ENCODE measurements around the gene SLC25A4.
A peak's percentile ranks its signal among the peaks of the same experiment; 100 is the strongest.
"Not testable (repeated sequence)": the region's sequence is repeated elsewhere in the genome, so short reads cannot be mapped to it uniquely, and the experiment has no call there.

Gene SLC25A4

DNA sequence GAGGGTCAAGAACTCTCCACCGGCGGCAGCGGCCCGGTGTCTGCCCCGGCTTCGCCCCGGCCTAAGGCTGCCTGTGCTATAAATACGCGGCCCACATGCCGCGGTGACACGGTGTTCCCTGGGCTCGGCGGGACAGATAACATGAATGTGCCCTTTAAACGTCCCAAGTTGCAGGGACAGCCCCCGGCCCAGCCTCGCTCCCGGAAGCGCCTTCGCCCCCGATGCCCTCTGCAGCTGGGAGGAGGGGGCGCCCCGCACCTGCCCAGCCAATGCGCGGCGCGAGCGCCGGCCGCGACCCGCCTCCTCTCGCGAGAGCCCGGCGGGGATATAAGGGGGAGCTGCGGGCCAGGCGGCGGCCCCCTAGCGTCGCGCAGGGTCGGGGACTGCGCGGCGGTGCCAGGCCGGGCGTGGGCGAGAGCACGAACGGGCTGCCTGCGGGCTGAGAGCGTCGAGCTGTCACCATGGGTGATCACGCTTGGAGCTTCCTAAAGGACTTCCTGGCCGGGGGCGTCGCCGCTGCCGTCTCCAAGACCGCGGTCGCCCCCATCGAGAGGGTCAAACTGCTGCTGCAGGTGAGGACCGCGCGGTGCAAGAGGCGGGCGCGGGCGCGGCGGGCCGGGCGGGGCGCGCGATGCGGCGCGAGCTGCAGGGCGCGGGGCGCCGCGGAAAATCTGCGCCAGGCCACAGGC is at the start of gene SLC25A4:
SLC25A4 (plus strand) TSS at position 355 of the 689 bp plus-strand sequence; CDS start at position 462, 107 bp downstream.
- DNase-seq = peak; percentile 59 to 71

DNA sequence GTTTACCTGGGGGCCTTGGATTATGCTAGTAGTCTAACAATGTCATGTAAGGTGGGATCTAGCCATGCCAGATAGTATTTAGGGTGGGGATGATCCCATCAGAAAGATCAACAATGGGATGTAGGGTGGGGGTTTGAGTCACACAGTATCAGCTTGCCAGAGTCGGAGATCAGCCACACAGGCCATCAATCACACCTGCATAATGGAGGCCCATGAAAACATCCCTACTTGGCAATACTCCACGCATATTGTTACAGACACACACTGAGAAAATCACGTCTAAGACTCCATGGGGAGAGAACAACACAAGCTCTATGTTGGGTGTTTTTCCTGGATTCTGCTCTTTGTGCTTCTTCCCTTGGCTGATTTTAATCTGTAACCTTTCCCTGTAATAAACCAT is 49.5 kb upstream of the SLC25A4 start:
- DNase-seq = no peak

DNA sequence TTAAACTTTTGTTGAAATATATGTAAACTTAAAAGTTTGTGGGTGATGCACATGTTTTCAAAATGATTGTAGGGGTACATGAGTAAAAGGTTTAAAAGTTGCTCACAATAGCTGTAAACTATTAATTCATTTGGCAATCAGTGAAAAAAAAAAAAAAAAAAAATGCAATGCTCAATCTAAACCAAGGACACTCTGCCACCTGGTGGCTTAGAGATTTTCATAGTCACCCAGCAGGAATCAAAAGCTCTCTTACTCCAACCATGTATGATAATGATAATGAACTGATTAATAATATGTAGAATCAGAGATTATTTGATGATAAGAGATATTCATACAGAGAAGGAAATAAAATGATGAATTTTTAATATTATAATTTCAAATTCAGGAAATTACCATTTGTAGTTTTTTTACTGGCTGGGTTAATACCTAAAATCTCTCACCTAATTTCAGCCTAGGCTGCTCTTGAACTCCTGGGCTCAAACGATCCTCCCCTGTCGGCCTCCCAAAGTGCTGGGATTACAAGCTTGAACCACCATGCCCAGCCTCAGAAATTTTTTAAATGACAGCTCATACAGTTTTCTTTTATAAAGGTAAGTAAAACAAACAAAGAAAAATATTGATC is 46.9 kb upstream of the SLC25A4 start:
- peak; percentile 51 to 67 for DNase-seq

DNA sequence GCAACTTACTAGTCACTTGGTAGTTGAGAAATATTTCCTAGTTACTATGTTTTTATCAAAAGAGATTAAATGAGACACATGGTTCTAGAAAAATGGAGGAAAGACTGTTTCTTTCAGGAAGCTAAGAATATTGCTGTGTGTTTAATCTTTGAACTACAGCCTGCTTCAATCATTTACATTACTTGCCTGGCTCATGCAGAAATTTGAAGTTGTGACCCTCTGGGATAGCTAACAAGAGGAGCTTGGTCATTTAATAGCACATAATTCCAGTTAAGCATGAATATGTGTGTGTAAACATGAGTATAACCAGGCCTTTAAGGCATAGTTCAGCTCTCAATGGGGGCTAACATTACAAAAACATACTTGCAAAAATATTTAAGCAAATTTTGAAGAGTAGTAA is 44.6 kb upstream of the SLC25A4 start:
- DNase-seq = no peak

DNA sequence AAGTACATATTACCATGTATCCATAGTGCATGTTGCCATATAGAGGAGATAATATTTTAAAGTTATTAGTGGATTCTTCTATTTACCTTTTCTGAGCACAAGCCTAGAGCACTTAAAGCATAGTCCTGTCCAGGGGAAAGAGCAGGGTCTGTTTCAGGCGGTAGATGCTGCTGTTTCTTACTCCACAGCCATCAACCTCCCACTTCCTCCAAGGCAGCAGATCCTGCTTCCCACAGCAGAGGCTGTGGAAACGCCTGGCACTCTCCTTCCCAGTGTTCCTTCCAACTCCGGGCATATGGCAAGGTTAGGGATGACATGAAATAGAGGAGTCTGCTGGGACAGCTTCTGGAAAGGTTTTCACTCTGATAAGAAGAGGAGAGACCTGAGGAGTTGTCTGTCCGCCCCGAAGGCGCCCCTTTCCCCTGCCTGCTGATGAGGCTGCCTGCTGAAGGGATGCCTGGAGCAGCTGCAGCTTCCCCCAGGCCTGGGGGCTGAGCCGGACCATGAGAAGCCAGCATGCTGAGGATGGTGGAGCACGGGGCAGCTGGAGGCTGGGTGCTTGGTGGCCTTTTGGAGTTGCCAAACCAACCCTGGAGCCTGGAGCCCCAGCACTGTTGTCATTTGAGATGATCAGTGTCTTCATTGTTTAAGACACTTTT is 43.9 kb upstream of the SLC25A4 start:
- DNase-seq = no peak

DNA sequence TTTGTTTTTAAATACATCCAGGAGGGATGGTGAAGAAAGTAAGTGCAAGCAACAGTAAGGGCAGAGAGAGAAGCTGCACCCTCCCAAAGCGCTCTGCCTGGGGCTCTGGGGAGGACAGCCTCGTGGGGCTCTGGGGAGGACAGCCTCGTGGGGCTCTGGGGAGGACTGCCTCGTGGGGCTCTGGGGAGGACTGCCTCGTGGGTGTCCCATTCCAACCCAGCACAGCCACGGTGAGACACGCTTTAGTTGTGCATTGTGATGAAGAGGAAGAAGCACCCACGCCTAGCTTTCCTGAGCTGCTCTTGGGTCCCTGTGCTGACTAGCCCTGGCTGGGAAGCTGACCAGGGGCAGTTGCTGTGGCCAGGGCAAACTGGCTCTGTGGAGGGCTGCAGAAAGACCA is 43.1 kb upstream of the SLC25A4 start:
- DNase-seq = no peak

DNA sequence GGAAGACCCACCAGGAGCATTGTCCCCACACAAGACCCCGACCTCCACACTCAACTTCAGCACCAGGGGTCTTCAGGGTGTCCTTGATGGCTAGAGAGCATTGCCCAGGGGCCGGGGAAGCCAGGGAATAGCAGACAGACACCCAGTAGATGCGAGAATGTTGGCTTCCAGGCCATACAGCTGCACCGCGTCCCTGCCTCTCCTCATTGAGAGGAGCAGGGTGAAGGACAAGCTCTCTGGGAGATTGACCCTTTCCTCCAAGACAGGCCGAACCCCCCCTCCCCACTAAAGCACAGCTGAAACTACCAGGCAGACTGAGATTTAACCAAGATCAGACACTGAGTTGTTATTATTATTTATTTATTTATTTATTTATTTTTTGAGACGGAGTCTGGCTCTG is 42.6 kb upstream of the SLC25A4 start:
- no peak for DNase-seq

DNA sequence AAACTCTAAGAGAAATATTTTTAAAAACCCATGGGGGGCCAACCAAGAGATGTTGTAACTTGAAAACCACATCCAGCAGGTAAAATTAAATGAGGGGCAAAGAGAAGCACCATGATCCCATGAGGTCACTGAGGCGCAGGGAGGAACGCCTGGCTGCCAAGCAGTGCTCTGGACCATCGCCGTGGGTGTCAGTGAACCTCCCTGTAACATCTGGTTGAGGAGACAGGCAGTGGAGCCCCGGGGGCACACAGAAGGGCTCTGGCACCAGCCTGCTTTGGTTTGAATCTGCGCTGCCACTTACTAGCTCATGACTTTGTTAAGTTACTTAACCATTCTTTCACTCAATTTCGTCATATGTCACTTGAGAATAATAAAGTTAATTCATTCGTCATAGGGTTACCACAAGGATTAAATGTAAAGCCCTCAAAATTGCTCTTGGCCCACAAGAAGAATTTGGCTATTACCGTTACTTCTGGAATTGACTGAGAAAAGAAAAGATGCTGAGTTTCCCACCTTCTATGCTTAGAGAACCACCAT is 41.6 kb upstream of the SLC25A4 start:
- no peak for DNase-seq

DNA sequence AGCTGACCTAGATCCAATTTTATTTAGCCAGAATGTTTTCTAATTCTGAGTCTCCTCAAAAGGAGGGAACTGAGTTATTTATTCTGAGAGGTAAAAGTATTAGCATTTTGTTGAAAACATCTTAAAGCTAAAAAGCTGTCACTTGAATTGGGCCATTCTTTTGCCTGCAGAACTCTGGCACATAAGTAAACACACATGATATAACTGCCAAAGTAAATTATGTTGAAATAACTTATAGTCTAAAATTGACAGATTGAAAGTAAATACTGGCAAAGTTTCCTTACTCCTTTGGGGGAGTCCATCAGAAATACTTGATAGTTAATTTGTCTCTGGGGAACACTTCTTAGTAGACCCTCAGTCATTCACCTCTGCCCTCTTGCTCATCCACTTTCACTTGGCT is 38.3 kb upstream of the SLC25A4 start:
- DNase-seq = no peak

DNA sequence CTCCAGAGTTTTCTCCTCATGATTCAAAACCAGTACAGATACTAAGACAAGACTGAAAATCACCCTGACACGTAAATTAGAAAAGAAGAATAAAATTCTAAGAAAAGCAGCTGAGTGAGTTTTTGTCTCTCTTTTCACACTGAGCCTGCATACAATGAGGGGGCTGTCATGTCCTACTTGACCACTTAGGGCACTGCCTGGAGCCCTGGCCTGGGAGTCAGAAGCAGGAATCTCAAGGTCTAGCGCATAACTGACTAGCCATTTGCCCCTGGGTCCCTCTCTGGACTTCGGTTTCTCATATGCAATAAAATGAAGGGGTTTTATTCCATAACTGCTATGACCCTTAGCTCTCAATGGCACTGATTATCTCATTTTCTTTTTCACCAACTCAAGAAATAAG is 36.7 kb upstream of the SLC25A4 start:
- no peak for DNase-seq

DNA sequence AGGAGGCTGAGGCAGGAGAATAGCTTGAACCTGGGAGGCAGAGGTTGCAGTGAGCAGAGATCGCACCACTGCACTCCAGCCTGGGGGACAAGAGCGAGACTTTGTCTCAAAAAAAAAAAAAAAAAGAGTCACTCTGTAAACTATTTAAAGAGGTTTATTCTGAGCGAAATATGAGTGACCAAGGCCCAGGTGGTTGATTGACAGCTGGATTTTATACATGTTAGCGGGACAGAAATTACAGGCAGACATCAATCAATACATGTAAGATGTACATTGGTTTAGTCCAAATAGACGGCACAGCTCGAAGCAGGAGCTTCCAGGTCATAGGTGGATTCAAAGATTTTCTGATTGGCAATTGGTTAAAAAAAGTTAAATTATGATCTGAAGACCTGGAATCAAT is 35.5 kb upstream of the SLC25A4 start:
- not testable (repeated sequence) for DNase-seq

DNA sequence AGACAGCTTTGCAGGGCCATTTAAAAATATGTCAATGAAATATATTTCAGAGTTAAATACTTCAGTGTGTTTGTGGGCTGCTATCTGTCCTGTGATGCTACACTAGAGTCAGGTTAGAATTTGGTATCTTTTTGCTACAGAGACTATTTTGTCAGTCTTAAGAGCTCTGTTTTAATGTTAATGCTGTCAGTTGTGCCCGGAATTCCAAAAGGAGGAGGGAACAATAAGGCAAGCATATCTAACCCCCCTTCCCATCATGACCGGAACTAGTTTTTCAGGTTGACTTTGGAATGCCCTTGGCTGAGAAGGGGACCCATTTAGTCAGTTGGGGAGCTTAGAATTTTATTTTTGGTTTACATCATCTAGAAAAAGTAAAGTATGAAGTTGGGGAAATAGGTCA is 34.9 kb upstream of the SLC25A4 start:
- no peak for DNase-seq

DNA sequence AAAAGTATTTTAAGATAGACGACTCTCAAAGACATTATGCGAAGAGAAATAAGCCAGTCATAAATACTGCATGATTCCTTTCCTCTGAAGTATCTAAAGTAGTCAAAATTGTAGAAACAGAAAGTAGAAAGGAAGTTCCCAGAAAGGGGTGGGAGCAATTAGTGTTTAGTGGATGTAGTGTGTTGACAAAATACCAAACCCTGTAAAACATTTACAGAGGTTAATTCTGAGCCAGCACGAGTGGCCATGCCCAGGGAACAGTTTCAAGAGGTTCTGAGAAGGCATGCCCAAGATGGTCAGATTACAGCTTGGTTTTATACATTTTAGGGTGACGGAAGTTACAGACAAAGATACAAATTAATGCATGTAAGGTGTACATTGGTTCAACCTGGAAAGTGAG is 34.4 kb upstream of the SLC25A4 start:
- DNase-seq = no peak

DNA sequence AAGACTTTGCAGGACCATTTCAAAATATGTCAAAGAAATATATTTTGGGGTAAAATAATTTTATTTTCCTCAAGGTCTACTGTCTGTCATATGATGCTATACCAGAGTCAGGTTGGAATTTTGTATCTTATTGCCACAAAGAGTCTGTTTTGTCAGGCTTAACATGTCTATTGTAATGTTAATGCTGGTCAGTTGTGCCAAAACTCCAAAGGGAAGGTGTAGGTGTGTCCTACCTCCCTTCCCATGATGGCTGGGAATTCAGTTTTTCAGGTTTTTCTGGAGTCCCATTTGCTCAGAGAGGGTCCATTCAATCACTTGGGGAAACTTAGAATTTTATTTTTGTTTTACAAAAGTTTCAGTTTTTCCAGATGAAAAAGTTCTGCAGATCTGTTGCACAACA is 33.3 kb upstream of the SLC25A4 start:
- DNase-seq = no peak

DNA sequence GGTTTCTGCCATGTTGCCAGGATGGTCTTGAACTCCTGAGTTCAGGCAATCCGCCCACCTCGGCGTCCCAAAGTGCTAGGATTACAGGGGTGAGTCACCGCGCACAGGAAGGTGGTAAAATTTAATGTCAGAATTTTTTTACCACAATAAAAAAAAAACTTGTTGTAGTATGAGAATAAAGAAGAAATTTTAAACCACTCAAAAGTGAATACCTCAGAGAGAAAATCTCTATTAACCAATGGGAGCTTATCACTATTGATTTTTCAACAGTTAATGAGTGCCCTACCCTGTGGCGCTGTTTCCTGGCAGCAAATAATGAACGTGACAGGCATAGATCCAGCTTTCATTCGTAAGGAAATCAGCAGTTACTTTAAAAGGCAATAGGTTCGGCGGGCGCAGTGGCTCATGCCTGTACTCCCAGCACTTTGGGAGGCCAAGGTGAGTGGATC is 32.7 kb upstream of the SLC25A4 start:
- DNase-seq = no peak

DNA sequence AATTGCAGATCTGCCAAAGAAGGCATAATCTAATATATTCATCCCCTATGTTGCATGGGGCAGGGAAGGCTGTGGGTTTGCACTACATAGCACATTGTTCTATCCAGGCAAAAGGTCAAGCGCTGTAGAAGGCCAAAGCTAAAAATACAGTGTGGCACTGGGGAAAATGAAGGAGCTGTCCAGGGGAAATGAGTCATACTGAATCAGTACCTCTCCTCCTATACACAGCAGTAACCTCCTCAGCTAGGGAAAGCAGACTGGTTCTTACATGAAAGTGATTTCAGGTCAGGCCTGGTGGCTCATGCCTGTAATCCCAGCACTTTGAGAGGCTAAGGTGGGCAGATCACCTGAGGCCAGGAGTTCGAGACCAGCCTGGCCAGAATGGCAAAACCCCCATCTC is 31.0 kb upstream of the SLC25A4 start:
- DNase-seq = peak; percentile 21 to 42

DNA sequence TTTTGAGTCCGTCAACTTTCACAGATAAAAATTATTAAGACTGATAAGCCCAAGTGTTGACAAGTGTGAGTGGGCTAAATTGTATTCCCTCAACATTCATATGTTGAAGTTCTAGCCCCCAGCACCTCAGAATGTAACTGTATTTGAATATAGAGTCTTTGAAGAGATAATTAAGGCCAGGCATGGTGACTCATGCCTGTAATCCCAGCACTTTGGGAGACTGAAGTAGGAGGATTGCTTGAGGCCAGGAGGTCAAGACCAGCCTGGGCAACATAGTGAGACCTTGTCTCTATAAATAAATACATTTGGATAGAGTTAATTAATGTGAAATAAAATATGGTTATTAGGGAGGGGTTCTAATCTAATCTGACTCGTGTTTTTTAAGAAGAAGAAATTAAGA is 29.7 kb upstream of the SLC25A4 start:
- DNase-seq = no peak

DNA sequence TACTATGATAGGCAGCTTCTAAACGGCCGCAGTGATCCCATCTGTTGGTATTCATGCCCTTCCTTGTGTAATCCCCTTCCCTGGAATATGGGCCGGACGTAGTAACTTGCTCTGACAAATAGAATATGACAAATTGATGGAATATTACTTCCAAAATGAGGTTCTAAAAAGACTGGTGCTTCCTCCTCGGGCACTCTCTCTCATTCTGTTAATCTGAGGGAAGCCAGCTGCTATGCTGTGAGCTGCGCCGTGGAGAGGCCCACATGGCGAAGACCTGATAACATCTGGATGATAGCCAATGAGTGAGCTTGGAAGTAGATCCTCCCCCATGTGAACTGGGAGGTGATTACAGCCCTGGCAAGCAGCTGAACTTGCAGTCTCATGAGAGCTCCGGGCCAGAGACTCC is 27.2 kb upstream of the SLC25A4 start:
- no peak for DNase-seq

DNA sequence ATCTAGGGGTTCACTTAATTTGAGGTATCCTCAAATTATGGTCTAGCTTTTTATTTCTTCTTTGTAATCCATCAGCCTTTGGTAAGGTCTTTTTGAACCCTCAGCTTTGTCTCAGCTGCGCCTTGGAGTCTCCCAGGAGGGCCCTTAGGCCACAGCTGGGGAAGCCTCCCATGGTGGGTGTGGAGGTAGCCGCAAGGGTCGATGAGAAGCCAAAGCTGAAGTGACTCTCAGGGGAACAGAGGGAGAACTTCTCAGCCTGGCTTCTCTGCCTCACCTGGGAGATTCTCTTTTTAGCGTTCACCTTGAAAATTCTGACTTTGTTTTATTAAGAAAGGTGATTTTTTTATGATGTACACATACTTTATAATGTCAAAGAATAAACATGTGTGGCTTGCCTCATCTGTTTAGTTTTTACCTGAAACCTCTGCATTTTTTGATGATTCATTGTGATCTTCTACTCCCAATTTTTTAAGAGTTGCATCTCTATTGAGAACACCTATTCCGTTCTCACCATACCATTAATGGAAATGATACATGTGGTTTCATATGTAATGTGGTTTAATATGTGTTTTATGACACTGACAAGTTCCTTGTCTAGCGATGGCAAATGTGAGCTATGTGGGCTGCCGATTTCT is 25.6 kb upstream of the SLC25A4 start:
- no peak for DNase-seq

DNA sequence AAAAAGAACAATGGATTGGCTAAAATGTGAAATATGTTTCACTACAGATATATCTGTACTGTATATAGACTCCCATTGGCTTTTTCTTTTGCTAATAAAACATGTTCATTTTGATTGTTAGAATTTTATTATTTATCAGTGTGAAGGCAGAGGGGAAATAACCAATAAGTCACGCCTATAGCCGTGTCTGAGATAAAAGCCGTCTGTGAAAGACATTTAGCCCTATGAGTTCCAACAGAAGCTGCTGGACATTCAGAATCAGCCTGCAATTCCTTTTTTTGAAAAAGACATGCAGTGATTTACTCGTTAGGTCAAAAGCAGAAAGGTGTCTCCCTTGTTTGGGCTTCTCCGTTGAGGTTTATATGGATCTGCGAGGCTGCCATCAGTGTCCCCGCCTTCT is 24.2 kb upstream of the SLC25A4 start:
- DNase-seq = no peak

DNA sequence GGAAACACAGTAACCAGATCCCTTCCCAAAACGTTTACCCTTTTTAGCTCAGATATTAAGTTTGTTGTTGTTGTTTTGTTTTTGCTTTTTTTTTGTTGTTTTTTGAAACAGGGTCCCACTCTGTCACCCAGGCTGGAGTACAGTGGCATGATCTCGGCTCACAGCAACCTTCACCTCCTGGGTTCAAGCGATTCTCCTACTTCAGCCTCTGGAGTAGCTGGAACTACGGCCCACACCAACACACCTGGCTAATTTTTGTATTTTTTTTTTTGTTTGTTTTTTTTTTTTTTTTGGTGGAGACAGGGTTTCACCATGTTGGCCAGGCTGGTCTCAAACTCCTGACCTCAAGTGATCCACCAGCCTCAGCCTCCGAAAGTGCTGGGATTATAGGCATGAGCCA is 23.6 kb upstream of the SLC25A4 start:
- DNase-seq = not testable (repeated sequence)

DNA sequence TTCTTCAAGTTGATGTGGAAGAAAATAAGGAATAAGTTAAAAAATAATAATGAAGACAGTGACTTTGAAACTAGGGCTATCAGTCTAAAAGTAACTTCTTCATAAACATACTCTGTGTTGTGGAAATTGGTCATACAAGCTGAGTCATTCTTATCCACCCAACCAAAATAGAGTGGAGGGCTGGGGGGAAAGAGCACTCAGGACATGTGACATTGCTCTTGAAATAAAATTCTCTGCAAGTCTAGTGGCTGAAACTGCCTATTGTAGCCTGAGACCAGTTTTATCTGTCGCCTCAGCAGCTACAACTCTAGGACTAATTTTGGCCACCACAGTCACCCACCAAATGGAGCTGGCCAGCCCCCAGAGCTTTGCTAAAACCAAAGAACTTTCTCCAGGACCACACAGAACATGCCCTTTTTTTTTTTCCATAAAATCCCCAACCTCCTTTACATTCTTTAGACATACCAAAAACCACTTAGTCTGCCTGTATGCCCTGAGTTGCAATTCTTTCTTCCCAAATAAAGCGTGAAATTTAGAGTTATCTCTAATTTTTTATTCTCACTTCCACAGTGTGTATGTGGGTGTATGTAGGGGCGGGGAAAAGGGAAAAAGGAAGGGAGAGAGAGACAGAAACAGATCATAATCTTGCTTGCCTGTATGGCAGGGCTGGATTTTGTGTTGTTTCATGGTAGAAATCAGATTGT is 23.0 kb upstream of the SLC25A4 start:
- no peak for DNase-seq

DNA sequence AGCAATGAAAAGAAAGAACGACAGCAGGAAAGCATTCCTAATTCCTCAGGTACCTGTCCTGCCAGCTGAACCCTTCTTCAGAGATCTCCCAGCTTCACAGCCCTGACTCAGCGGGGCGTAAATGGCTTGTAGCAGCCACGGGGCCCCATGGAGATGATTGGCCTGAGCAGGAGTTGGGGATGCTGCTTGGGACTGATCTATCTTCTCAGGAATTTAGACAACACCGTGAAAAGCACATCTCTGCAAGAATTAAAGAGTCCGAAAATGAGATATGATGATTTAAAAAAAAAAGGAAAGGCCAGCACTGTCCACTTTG is 22.5 kb upstream of the SLC25A4 start:
- no peak for DNase-seq
